RWPE2 (cell line): ENCODE data around the gene CATSPER3.
A peak's percentile ranks its signal among the peaks of the same experiment; 100 is the strongest.
"Not testable (repeated sequence)": the region's sequence is repeated elsewhere in the genome, so short reads cannot be mapped to it uniquely, and the experiment has no call there.

ENCODE experiments used
- ATAC-seq: fragments of 200-7000 bp; cut with Tn5 transposase; 3 replicates; pipeline ENCODE4 v1.9.1; 2021; ENCODE audit warnings: low read depth
- DNase-seq: peaks from one replicate; pipeline ENCODE4 v3.0.0-alpha.2; 2020; ENCODE audit warnings: low spot score
- H3K27ac ChIP-seq: fragments of 450-650 bp; 2 replicates; pipeline ENCODE4 v1.5.1; 2017; ENCODE audit warnings: mild to moderate bottlenecking; ENCODE audit not compliant: poor library complexity, severe bottlenecking
- H3K27me3 ChIP-seq: fragments of 250-450 bp; sonication (Bioruptor Pico); 2 replicates; pipeline ENCODE4 v1.5.1; 2021; ENCODE audit warnings: mild to moderate bottlenecking, moderate library complexity; ENCODE audit not compliant: insufficient read depth, poor library complexity, severe bottlenecking
- H3K36me3 ChIP-seq: fragments of 250-450 bp; sonication (Bioruptor Pico); 2 replicates; pipeline ENCODE4 v1.5.1; 2020; ENCODE audit warnings: low read depth, mild to moderate bottlenecking, moderate library complexity
- H3K4me1 ChIP-seq: fragments of 250-450 bp; sonication (Bioruptor Pico); 2 replicates; pipeline ENCODE4 v1.5.1; 2021; ENCODE audit warnings: mild to moderate bottlenecking, moderate library complexity; ENCODE audit not compliant: insufficient read depth, poor library complexity, severe bottlenecking
- H3K4me3 ChIP-seq: fragments of 250-450 bp; sonication (Bioruptor Pico); 2 replicates; pipeline ENCODE4 v1.5.1; 2021; ENCODE audit warnings: mild to moderate bottlenecking, moderate library complexity; ENCODE audit not compliant: severe bottlenecking
- H3K9me3 ChIP-seq: fragments of 250-450 bp; sonication (Bioruptor Pico); 2 replicates; pipeline ENCODE4 v1.5.1; 2021; ENCODE audit warnings: mild to moderate bottlenecking, moderate library complexity; ENCODE audit not compliant: severe bottlenecking
- CTCF ChIP-seq: fragments of 450-650 bp; IDR thresholded peaks from one replicate; pipeline ENCODE4 v1.5.1; 2017; ENCODE audit warnings: mild to moderate bottlenecking, moderate library complexity; ENCODE audit not compliant: poor library complexity, severe bottlenecking

The CATSPER3 gene

GRCh38 chr5:134993161-134993560 lies 25.5 kb downstream of the CATSPER3 start:
- DNase-seq, result no peak
- Histone ChIP-seq H3K27me3 (peaks cover 3% of the 10 kb centered on the region), H3K27ac (no peak overlapping the region), H3K4me3 (no peak overlapping the region), H3K9me3 (no peaks in the 10 kb centered on the region), H3K36me3 (no peaks in the 10 kb centered on the region), H3K4me1 (no peaks in the 10 kb centered on the region)
- TF ChIP-seq CTCF, result no peak
- ATAC-seq, result no peak

GRCh38 chr5:134994560-134995156 lies 27.0 kb downstream of the CATSPER3 start:
- Histone ChIP-seq H3K27ac (no peak overlapping the region), H3K36me3 (no peaks in the 10 kb centered on the region), H3K4me3 (no peak overlapping the region), H3K9me3 (no peaks in the 10 kb centered on the region), H3K27me3 (peaks cover 3% of the 10 kb centered on the region), H3K4me1 (no peaks in the 10 kb centered on the region)
- ATAC-seq, result peak; percentile 45; the same call in 1 of the 3 replicates
- TF ChIP-seq CTCF, result no peak
- DNase-seq, result no peak

- ATAC-seq (no peak), DNase-seq (no peak)
- Histone ChIP-seq H3K9me3 (no peaks in the 10 kb centered on the region), H3K27me3 (peaks cover 3% of the 10 kb centered on the region), H3K4me1 (no peaks in the 10 kb centered on the region), H3K36me3 (no peaks in the 10 kb centered on the region), H3K27ac (no peak overlapping the region), H3K4me3 (no peak overlapping the region)
- no peak for TF ChIP-seq CTCF
Observed at GRCh38 chr5:134995850-134996402, 28.2 kb downstream of the CATSPER3 start.

GRCh38 chr5:134997015-134997414 lies 29.3 kb downstream of the CATSPER3 start:
- H3K4me3 ChIP-seq, result no peak overlapping the region
- DNase-seq, result no peak
- ATAC-seq, result no peak
- H3K4me1 ChIP-seq, result no peaks in the 10 kb centered on the region
- no peaks in the 10 kb centered on the region for H3K36me3 ChIP-seq
- no peak overlapping the region for H3K27ac ChIP-seq
- peaks cover 3% of the 10 kb centered on the region for H3K27me3 ChIP-seq
- TF ChIP-seq CTCF, result no peak
- no peaks in the 10 kb centered on the region for H3K9me3 ChIP-seq

GRCh38 chr5:134998068-134998467 lies 30.4 kb downstream of the CATSPER3 start:
- not testable (repeated sequence) for H3K27ac ChIP-seq, H3K4me3 ChIP-seq, H3K9me3 ChIP-seq, H3K27me3 ChIP-seq, ATAC-seq, H3K36me3 ChIP-seq, DNase-seq, H3K4me1 ChIP-seq
